Measurements from ENCODE around the gene STT3A.

STT3A gene

DNA sequence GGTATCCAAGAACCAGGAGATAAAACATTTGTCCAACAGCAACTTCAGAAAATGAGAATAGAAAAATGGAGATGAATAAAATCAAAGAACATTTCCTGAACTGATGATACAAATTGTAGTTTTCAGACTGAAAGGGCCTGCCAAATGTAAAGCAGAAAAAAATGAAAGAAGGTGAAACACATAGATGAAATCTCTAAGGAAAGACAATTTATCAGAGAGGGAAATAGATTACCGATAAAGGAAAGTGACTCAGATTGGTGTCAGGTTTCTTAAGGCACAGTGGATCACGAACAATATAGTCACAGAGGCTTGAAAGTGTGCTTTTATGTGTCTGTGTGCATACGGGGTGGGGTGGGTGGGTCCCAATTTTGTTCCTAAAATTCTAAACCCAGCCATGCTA, 4.1 kb upstream of the STT3A start:
- DNase-seq (ENCODE audit: low read depth, low spot score): no peak

DNA sequence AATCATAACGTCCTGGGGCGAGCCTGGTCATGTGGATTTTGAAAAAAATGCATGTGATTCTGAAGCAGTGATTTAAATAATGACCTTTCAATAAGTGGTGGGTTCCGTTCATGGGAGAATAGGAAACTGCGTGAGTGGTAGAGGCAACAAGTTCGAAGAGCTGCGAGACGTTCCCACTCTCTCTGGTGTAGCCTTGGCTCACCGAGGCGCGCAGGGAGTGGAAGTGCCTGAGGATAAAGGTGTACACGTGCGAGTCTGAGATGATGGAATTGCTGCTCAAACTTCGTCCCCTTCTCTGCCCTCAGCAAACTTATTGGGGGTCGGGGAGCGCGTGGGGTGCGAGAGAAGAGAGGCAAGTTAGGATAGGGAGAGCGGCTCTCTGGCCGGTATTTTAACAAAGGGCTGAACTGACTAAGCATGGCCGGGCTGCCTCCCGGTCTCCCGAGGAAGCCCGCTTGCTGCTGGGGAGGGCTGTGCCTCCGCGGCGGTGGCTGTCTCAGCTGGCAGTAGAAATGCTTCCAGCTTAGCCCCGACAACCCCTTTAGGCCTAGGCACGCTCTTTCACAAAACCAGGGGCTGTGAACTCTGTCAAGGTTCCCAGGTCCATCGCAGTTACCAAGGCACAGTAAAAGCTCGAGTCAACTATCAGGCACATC, 875 bp upstream of the STT3A start:
- DNase-seq (ENCODE audit: low read depth, low spot score): peak; percentile 7

DNA sequence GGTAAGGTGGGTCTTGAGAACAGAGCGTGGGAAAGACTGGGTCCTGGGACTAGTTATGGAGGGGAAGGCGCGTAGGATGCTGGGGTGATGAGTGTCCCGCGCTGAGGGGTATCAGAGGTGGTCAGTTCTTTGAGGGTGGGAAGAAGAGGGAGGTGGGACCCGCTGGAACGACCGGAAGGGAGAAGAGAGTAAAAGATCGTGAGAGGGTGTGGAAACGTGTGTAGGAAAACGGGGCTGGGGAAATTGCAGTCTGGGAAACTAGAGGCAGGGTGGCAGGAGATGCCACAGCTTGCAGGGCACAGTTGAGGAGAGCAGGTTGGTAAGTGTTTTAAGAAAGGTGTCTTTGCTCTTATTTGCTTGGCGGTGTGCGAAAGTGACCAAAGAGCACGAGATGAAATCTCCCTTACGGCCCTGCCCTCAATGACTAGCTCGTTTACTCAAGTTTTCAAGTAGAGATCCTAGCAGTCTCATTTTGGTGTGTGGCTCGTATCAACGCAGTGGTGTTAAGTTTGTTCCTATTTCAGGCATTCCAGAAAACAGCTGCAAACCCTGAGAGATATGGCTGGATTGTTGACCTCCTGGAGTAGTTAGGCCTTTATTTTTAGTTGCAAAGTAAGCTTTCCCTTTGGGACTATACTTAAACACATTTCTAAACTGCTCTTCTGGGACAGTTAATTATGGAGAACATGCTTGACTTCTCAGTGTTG, 615 bp downstream of the STT3A start:
- DNase-seq (ENCODE audit: low read depth, low spot score): no peak

DNA sequence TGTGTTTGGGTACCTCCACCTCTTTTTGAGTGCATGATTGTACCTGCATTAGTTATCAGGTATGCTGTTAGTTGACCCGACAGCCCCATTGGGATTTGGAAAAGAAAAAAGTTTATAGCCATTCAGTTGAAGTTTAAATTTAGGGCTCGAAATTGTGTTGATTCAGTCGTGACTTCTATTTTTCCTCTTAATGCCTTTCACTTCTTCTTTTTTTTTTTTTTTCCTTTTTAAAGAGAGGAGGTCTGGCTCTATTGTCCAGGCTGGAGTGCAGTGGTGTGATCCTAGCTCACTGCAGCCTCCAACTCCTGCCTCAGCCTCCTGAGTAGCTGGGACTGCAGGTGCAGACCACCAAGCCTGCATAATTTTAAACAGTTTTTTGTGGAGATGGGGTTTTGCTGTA, 2.3 kb downstream of the STT3A start:
- DNase-seq (ENCODE audit: low read depth, low spot score): no peak

DNA sequence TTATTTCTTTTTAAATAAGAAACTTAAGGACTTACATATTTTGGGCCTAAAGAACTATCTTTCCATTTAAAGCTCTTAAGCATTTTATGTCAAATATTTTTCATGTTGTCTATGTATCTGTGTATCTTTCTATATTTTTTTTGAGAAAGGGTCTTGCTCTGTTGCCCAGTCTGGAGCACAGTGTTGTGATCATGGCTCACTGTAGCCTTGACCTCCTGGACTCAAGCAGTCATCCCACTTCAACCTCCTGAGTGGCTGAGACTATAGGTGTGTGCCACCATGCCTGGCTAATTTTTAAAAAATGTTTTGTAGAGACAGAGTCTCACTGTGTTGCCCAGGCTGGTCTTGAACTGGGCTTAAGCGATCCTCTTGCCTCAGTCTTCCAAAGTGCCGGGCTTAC, 8.0 kb downstream of the STT3A start:
- no peak for DNase-seq (ENCODE audit: low read depth, low spot score)

DNA sequence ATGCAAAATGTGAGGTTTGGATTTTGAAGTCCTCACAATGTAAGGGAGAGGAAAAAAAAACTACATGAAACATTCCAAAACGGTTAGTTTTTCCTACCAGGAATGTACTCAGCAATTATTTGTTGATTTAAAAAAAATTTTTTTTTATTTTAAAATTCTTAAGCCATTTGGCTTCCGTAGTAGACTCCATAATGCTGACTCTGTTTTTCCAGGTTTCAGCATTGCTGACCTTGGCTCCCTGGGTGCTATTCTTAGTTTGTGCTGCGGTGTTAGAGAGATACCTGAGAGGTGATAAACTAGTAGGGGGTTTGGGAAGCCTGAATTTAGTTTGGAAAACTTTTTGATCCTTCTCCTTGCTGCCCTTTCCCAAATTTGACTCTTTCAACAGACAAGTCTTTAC, 10.6 kb downstream of the STT3A start:
- no peak for DNase-seq (ENCODE audit: low read depth, low spot score)

DNA sequence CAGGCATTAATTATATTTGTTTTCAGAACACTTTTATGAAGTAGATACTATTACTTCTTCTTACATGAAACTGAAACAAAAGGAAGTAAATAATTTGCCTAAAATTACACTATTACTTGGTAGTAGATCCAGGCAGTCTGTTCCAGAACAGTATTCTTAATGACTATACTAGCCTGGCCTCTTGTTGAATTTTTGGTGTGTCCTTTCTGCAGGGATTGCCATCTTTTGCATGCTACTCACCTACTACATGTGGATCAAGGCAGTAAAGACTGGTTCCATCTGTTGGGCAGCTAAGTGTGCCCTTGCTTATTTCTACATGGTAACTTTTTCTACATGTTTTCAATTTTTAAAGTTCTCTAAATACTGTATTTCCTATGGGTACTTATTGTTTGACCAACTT, 12.8 kb downstream of the STT3A start:
- DNase-seq (ENCODE audit: low read depth, low spot score): no peak

DNA sequence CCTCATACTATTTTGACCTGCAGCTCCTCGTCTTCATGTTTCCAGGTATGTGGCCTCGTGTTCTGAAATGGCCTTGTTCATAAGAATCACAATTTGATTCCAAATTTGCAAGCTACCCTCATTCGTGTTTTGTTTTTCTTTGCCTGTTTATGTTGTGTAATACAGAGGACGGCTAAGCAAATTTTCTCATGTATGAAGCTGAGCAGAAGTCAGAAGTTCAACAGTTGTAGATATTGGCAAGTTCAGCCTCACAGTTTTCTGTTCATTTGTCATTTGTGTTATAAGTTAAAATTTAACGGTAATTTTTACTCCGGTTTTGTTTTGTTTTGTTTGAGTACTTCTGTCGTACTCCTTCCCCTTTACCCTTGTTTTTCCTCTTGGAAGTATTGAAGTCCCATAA, 16.9 kb downstream of the STT3A start:
- DNase-seq (ENCODE audit: low read depth, low spot score): no peak

DNA sequence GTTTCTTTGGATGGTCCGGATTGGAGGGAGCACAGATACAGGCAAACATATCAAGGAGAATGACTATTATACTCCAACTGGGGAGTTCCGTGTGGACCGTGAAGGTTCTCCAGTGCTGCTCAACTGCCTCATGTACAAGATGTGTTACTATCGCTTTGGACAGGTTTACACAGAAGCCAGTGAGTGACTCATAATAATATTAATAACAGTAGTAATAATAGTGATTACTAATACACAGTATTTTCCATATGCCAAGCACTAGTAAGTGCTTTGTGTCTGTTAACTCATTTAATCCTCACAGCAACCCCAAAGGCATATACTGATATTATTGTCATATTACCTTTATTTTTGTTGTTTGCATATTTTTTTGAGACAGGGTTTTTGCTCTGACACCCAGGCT, 25.7 kb downstream of the STT3A start:
- no peak for DNase-seq (ENCODE audit: low read depth, low spot score)

DNA sequence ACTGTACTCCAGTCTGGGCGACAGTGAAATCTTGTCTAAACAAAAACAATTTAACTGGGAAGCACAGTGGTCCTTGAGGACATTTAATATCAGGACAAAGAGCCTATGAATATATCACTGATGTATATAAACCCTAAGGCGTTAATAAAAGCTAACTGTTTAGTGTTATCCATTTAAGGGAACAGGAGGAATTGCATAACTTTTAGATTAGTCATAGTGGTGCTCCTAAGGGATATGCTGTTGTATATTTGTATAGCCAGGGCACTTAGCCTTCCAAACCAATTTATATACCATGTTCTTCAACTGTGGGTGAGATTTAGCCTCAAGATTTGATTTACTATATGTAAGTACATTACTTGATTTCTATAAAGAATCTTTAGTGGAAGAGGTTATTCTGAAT, 29.3 kb downstream of the STT3A start:
- no peak for DNase-seq (ENCODE audit: low read depth, low spot score)

DNA sequence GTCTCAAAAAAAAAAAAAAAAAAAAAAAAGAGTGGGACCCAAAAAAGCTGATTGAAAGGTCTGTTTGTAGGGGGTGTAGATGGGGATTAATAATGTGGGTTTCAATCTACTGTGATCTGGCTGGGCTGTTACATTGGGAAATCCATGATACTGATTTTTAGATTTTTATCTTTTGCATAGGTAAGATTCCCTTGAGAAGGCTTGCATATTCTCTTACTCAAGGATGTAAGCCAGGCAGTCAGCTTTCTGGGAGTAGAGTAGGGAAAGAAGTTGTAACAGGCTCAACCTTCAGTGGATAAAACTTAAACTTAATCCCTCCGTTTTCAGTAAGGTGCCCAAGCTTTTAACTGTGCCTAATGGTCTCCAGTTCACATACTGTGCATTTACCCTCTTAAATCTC, 30.4 kb downstream of the STT3A start:
- no peak for DNase-seq (ENCODE audit: low read depth, low spot score)

DNA sequence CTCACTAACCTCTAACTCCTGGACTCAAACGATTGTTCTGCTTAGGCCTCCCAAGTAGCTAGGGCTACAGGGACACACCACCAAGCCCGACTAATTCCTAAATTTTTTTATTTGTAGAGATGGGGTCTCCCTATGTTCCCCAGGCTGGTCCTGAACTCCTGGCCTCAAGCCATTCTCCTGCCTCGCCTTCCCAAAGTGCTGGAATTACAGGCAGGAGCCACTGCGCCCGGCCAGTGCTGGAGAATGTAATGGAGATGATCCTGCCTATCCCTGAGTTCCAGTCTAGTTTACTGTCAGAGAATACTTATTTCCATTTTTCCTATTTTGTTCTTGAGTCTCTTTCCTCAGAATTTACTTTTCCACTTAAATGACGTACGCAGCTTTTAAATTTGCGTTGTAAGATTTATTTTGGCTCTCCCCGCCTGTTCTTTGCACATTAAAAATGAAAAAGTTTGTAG, 32.1 kb downstream of the STT3A start, which contains the start of gene CHEK1:
TSS of gene CHEK1 (plus strand) at position 408 of the 458 bp plus-strand sequence. CDS start 1,606 bp downstream, outside the sequence.
- no peak for DNase-seq (ENCODE audit: low read depth, low spot score)

DNA sequence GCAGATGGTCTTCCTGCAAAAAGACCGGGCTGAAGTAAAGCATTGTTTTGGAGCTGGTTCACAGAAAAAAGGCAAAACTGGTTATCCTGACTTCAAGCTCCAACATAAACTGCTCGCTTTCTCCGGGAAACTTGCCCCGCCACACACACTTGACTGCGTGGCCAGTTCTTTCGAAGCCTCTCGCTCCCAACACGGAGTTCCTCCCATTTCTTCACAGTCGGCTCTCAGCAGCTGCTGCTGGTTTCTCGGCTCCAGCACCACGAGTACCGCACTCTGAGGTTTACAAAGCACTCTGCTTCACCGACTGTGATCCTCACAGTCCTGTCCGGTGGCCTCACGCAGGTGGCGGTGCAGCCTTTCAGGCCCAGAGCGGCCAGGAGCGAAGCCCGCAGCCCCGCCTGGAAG, 32.6 kb downstream of the STT3A start:
- no peak for DNase-seq (ENCODE audit: low read depth, low spot score)

DNA sequence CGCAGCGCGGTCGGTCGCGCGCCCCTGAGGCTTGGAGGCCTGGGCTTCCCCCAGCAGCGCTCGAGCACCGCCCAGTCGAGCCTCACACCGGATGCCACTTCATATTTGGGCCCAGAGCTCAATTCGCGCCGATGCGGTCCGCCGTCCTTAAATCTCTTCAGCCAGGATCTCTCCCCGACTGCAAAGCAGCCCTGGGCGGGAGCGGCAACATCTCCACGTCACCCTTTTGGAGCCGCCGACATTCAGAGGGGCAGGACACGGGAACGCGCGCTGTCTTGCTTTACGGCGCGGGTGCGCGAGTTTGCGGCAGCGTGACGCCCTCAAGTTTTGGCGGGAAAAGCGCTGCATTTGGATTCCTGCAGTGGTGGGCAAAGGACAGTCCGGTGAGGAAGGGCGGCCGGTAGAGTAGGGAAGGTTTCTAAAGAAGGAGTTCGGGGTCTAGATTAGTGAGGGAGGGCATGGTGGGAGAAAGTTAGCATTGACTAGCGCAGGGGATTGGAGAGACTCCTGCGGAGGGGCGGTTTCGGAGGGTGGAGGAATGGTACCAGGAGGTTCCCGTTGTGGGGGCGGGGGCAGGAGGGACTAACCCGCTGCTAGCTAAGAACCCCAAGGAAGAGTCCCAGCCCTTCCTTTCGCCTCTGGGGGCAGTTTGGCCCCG, 33.1 kb downstream of the STT3A start:
- peak; percentile 70 for DNase-seq (ENCODE audit: low read depth, low spot score)

DNA sequence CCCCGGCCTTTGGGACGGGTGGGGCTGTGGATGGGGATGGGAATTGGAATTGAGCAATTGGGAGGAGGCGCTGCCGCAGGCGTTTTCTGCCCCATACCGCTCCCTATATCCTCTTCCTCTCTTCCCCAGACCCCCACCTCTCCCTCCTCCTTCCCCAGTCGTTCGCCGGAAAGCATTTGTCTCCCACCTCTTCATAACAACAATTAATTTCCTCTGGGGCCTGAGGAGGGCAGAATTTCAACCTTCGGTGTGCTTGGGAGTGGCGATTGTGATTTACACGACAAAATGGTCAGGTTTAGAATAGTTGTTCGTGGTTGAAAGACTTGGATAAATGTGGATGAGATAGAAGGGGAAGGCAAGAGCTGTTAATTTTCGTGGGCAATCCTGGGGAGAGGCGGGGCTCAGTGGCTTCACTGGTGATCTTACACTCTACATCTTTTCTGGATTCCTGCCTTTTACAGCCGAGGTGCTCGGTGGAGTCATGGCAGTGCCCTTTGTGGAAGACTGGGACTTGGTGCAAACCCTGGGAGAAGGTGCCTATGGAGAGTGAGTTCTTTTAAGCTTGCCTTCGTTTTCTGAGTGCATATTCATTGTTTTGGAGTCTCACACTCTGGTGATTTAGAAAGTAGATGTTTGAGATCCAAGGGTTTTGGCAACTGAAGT, 33.8 kb downstream of the STT3A start:
- DNase-seq (ENCODE audit: low read depth, low spot score): no peak

DNA sequence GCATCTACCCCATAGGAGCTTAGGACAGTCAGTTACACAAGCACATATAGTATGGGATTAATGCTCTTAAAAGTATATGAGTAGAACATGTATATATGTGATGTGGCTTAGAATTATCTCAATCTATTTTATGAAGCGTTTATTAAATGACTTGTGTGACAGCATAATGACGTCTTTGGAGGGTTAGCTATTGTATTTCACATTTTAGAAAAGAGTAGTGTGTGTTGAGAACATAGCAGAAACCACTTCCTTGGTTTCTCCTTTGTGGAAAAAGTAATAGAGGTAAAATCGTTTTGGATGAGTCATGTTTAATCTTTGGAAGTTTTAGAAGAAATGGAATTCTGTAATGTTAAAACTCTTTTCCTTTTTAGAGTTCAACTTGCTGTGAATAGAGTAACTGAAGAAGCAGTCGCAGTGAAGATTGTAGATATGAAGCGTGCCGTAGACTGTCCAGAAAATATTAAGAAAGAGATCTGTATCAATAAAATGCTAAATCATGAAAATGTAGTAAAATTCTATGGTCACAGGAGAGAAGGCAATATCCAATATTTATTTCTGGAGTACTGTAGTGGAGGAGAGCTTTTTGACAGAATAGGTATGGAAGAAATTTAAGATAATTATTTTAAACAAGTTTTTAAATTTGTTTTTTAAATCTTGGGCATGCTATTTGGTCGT, 34.7 kb downstream of the STT3A start:
- no peak for DNase-seq (ENCODE audit: low read depth, low spot score)

DNA sequence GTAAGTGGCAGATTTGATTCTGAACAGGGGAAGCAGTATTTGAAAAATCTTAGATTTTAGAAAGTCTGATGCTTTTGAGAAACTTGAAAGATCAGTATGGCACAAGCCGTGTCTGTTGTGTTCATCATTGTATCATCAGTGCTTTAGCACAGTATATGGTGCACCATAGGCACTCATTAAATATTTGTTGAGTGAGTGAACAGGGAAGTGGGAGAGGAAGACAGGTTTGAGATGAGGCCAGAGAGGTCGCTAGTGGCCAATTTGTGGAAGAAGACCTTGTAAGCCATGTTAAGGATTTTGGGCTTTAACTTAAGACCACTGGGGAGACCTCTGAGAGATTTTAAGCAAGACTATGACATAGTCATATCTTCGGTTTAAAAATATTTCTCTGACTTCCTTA, 45.2 kb downstream of the STT3A start:
- no peak for DNase-seq (ENCODE audit: low read depth, low spot score)

DNA sequence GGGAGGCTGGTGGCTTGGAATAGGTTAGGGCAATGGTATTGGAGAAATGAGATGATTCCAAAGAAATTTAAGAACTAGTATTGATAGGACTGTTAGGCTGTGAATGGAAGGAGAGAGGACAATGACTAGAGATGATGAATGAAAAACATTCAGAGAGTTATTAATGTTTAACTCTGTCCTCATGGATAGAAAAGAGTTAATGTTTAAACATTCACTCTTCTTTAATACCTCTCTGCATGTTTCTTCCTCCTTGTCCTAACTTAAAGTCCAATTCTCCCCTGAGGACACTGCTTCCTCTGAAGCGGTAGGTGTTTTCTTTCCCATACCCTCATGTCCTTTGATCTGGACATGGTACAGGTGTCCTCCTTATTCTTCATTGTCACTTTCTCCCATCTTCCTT, 45.7 kb downstream of the STT3A start:
- DNase-seq (ENCODE audit: low read depth, low spot score): no peak

DNA sequence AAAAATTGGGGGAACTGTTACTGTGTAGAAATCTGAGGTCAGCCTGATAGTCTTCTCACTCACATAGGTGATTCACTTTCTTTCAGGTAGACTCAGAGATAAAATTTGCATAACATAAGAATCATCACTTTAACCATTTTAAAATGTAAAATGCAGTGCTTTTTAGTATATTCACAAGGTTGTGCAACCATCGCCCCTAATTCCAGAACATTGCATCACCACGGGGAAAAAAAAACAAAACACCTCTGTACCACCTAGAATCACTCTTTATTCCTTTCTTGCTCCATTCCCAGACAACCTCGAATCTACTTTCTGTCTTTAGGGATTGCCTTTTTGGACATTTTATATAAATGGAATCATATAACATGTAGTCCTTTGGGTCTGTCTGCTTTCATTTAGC, 53.2 kb downstream of the STT3A start:
- DNase-seq (ENCODE audit: low read depth, low spot score): no peak

DNA sequence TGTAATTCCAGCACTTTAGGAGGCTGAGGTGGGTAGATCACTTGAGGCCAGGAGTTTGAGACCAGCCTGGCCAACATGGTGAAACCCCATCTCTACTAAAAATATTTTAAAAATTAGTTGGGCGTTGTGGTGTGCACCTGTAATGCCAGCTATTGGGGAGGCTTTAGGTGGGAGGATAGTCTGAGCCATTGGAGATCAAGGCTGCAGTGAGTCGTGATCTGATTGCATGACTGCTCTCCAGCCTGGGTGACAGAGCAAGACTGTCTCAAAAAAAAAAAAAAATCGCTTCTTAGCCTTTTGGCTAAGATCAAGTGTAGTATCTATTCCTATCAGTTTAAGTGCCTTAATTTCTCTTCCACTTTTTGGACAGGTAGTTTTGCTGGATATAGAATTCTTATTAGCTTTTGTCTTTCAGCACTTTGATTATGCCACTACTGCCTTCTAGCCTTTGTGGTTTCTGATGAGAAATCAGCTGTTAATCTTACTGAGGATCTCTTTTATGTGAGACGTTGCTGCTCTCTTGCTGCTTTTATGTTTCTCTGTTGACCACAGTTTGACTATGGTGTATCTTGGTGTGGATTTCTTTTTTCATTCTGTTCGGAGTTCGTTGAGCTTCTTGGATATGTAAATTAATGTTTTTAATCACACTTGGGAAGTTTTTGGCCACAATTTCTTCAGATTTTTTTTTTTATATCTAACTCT, 57.0 kb downstream of the STT3A start:
- no peak for DNase-seq (ENCODE audit: low read depth, low spot score)

DNA sequence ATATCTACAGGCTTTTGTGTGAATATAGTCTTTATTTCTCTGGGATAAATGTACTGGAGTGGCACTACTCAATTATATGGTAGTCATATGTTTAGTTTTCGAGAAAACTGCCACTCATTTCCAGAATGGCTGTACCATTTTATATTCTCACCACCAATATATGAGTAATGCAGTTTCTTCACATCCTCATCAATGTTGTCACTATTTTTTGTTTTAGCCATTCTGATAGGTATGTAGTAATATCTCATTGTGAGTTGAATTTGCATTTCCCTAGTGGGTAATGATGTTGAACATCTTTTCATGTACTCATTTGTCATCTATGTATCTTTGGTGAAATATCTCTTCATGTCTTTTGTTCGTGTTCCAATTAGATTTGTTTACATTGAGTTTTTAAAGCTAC, 70.0 kb downstream of the STT3A start:
- DNase-seq (ENCODE audit: low read depth, low spot score): no peak

All from activated CD4-positive, CD25-positive, alpha-beta regulatory T cell treated with anti-CD3 and anti-CD28 coated beads, Interleukin-2, amount 50 U/mL, for 16 hours (primary cell).